SKM-1 treated with dmso at 0.1 percent for 144 hours (cell line): ENCODE data around the gene RECQL5.

Experiments
- DNase-seq: peaks from one replicate; lab custom pipeline; 2025; ENCODE audit not compliant: unreplicated experiment; lab: John Stamatoyannopoulos, UW

RECQL5 gene

GRCh38 chr17:75666959-75667790 is at the start of gene RECQL5, which contains the start of gene SAP30BP:
RECQL5 (minus strand) TSS chr17:75667154; CDS start chr17:75666557, 597 bp downstream.
SAP30BP (plus strand) TSS chr17:75667338; CDS start chr17:75667373, 35 bp downstream.
- peak; percentile 97 for DNase-seq

GRCh38 chr17:75712446-75712845 is 45.5 kb upstream of the RECQL5 start:
- DNase-seq: no peak

- DNase-seq: no peak
Measured at GRCh38 chr17:75707079-75707571, 40.2 kb upstream of the RECQL5 start.

- DNase-seq: no peak
Measured at GRCh38 chr17:75706042-75706728, 39.2 kb upstream of the RECQL5 start.

- no peak for DNase-seq
Measured at GRCh38 chr17:75704963-75705875, 38.3 kb upstream of the RECQL5 start.

- no peak for DNase-seq
Measured at GRCh38 chr17:75703591-75703990, 36.6 kb upstream of the RECQL5 start.

GRCh38 chr17:75703191-75703590 is 36.2 kb upstream of the RECQL5 start:
- DNase-seq: no peak

- DNase-seq: no peak
Measured at GRCh38 chr17:75701288-75701687, 34.3 kb upstream of the RECQL5 start.

- no peak for DNase-seq
Measured at GRCh38 chr17:75698659-75699058, 31.7 kb upstream of the RECQL5 start.

- DNase-seq: no peak
Measured at GRCh38 chr17:75697651-75698291, 30.8 kb upstream of the RECQL5 start.

GRCh38 chr17:75695830-75696271 is 28.9 kb upstream of the RECQL5 start:
- DNase-seq: no peak

GRCh38 chr17:75695141-75695829 is 28.3 kb upstream of the RECQL5 start:
- DNase-seq: no peak

GRCh38 chr17:75694536-75694935 is 27.6 kb upstream of the RECQL5 start:
- DNase-seq: no peak

GRCh38 chr17:75693500-75694481 is 26.8 kb upstream of the RECQL5 start:
- DNase-seq: no peak

GRCh38 chr17:75692976-75693375 is 26.0 kb upstream of the RECQL5 start:
- no peak for DNase-seq

- no peak for DNase-seq
Measured at GRCh38 chr17:75691801-75692626, 25.1 kb upstream of the RECQL5 start.

GRCh38 chr17:75691371-75691791 is 24.4 kb upstream of the RECQL5 start:
- no peak for DNase-seq

GRCh38 chr17:75689441-75689873 is 22.5 kb upstream of the RECQL5 start:
- DNase-seq: no peak
